K562 (cell line): ENCODE data around the gene PGM3. TPM values are rescaled to one million over a fixed set of nuclear protein-coding genes. Genes with fewer than 3 reads are reported as not detected.

Source experiments
- ADNP ChIP-seq: fragments of 200-800 bp; sonication (Bioruptor generic); IDR thresholded peaks from 2 replicates; pipeline ENCODE4 v1.6.1; 2016; ENCODE audit warnings: missing genetic modification characterization, missing compliant biosample characterization
- BDP1 ChIP-seq: IDR thresholded peaks from 3 replicates; pipeline ENCODE4 v1.6.1; 2011; ENCODE audit not compliant: insufficient read length, insufficient read depth
- CBFB ChIP-seq: sonication (generic); formaldehyde crosslinking; IDR thresholded peaks from 2 replicates; pipeline ENCODE4 v1.4.0; 2020; ENCODE audit warnings: mild to moderate bottlenecking, missing genetic modification reagents
- EWSR1 ChIP-seq: fragments of 450-650 bp; IDR thresholded peaks from 2 replicates; pipeline ENCODE4 v1.6.1; 2018; ENCODE audit warnings: borderline replicate concordance, mild to moderate bottlenecking, low read depth, moderate library complexity; ENCODE audit not compliant: partially characterized antibody
- RBBP5 ChIP-seq: fragments of 200-600 bp; sonication (generic); IDR thresholded peaks from 2 replicates; pipeline ENCODE4 v1.6.1; 2012; ENCODE audit warnings: borderline replicate concordance, mild to moderate bottlenecking, low read length, control low read depth, inconsistent platforms; ENCODE audit not compliant: insufficient read depth, poor library complexity, severe bottlenecking
- RFX7 ChIP-seq: fragments of 250-450 bp; sonication (Bioruptor Pico); IDR thresholded peaks from 2 replicates; pipeline ENCODE4 v1.5.1; 2021; ENCODE audit warnings: mild to moderate bottlenecking
- SAFB2 ChIP-seq: fragments of 200-400 bp; formaldehyde crosslinking; IDR thresholded peaks from 2 replicates; pipeline ENCODE4 v1.6.1; 2018; ENCODE audit warnings: borderline replicate concordance, low read length, low read depth, moderate library complexity; ENCODE audit not compliant: severe bottlenecking
- SPI1 ChIP-seq: IDR thresholded peaks from 2 replicates; pipeline ENCODE4 v1.6.1; 2011; ENCODE audit warnings: low read depth, low read length, control low read depth, borderline replicate concordance
- ZKSCAN1 ChIP-seq: fragments of 150-350 bp; IDR thresholded peaks from 2 replicates; pipeline ENCODE4 v1.6.1; 2016; ENCODE audit warnings: low read depth, low read length
- ZNF507 ChIP-seq: conservative IDR thresholded peaks from 2 replicates; pipeline ENCODE4 v1.6.1; 2017; ENCODE audit warnings: missing genetic modification characterization, missing compliant biosample characterization
- polyA plus RNA-seq, 8 experiments: library from polyadenylated mRNA; depleted of rRNA in 4 of 8; stranded (reverse) in 5 of 8; unstranded in 3 of 8; fragments of >200 nt; fragmentation: Nextera tagmentation in 2 of 8; fragmentation: Illumina TruSeq in 1 of 8; extraction: Ambion mirVana in 2 of 8; extraction: Trizol in 1 of 8; gene quantifications; 2 replicates each; pipeline versions ENCODE4 v1.2.1 to v1.2.3, GENCODE V29; 2011 to 2014; ENCODE audit warnings: inconsistent platforms in 1 of 8, missing spikeins in 1 of 8
- total RNA-seq, 7 experiments: library from RNA; depleted of rRNA in 6 of 7; stranded (reverse); fragments of >200 nt in 6 of 7; fragmentation: Illumina TruSeq in 2 of 7; extraction: Trizol in 2 of 7; gene quantifications; 2 replicates each; pipeline versions ENCODE4 v1.2.1 to v1.2.3, GENCODE V29; 2011 to 2021; ENCODE audit warnings: low replicate concordance in 1 of 7
- TF ChIP-seq, protein P1 (sequence below): fragments of 150-350 bp; conservative IDR thresholded peaks from 2 replicates; pipeline ENCODE4 v1.6.1; 2014; ENCODE audit warnings: low read length
- TF ChIP-seq, protein P2 (sequence below), 2 experiments: fragments of 450-650 bp; formaldehyde crosslinking in 1 of 2; IDR thresholded peaks; 2 replicates each; pipeline versions ENCODE4 v1.4.0 to v1.6.1; 2014 to 2020; ENCODE audit warnings: mild to moderate bottlenecking in 2 of 2, borderline replicate concordance in 1 of 2, low read depth in 1 of 2
- TF ChIP-seq, protein P3 (sequence below), 2 experiments: IDR thresholded peaks; 2 replicates each; pipeline ENCODE4 v1.6.1; 2011; ENCODE audit warnings: borderline replicate concordance in 1 of 2, control low read depth in 1 of 2, low read depth in 1 of 2, low read length in 1 of 2, mild to moderate bottlenecking in 1 of 2, mixed read lengths in 1 of 2, moderate library complexity in 1 of 2; ENCODE audit not compliant: insufficient read depth in 1 of 2, insufficient read length in 1 of 2, poor library complexity in 1 of 2, severe bottlenecking in 1 of 2; ENCODE audit errors: extremely low read depth in 1 of 2

PGM3 gene
- total and polyA plus RNA-seq, 9 of the 15 experiments (the other 6 are each of a cell fraction or from before 2014, with no cell fraction given): 19.1 to 107 (median 50.5) TPM

DNA sequence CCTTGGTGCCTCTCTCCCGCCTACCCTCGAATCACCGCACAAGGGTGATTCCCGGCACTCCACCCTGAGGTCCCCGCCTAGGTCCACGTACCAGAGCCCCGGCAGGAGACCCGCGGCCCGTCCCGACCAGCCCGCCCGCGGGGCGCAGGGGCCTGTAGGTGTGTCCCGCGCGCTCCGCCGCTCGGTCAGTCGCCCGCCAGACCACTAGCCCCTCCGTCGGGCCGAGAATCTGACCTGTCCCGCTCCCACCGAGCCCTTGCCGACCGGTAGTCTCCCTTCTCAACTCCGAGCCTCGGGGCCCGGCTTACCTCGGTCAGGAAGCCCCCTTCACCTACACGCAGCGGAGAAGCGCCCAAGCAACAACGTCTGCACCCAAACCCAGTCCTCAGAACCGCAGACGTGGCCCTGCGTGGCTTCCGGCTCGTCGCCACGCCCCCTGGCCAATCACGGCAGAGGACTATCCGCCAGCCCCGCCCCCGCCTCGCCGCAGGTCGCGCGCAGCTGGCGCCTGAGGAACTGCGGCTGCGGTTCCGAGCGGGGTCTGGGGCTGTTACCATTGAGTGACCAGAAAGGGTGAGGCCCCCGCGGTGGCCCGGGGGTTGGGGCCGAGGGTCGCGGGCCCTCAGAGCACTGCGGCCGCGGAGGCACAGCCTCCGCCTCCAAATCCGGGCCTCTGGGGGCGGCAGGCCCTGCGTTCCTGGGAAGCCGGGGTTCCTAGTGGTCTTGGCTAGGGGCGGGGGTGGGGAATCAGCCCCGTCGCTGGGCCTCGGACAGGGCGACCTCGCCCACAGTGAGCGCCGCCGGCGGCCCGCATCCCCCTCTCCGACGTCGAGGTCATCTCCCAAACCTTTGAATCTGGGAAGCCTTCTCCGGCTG lies at the start of gene PGM3, which contains the start of gene RWDD2A (continued):
- TF ChIP-seq SAFB2 (no peak), ZKSCAN1 (0 out of 2 replicates have a peak, but pooled peaks have one; percentile 18), SPI1 (peak; percentile 37; the same call in 1 of the 2 replicates), RFX7 (CRISPR knock-in tag) (no peak), ZNF507 (tag) (no peak), EWSR1 (no peak), RBBP5 (peak; percentile 70), BDP1 (no peak), ADNP (tag) (no peak), CBFB (0 out of 2 replicates have a peak, but pooled peaks have one; percentile 70)
- TF ChIP-seq, protein P1, sequence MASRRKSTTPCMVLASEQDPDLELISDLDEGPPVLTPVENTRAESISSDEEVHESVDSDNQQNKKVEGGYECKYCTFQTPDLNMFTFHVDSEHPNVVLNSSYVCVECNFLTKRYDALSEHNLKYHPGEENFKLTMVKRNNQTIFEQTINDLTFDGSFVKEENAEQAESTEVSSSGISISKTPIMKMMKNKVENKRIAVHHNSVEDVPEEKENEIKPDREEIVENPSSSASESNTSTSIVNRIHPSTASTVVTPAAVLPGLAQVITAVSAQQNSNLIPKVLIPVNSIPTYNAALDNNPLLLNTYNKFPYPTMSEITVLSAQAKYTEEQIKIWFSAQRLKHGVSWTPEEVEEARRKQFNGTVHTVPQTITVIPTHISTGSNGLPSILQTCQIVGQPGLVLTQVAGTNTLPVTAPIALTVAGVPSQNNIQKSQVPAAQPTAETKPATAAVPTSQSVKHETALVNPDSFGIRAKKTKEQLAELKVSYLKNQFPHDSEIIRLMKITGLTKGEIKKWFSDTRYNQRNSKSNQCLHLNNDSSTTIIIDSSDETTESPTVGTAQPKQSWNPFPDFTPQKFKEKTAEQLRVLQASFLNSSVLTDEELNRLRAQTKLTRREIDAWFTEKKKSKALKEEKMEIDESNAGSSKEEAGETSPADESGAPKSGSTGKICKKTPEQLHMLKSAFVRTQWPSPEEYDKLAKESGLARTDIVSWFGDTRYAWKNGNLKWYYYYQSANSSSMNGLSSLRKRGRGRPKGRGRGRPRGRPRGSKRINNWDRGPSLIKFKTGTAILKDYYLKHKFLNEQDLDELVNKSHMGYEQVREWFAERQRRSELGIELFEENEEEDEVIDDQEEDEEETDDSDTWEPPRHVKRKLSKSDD: no peak
- TF ChIP-seq, protein P2, sequence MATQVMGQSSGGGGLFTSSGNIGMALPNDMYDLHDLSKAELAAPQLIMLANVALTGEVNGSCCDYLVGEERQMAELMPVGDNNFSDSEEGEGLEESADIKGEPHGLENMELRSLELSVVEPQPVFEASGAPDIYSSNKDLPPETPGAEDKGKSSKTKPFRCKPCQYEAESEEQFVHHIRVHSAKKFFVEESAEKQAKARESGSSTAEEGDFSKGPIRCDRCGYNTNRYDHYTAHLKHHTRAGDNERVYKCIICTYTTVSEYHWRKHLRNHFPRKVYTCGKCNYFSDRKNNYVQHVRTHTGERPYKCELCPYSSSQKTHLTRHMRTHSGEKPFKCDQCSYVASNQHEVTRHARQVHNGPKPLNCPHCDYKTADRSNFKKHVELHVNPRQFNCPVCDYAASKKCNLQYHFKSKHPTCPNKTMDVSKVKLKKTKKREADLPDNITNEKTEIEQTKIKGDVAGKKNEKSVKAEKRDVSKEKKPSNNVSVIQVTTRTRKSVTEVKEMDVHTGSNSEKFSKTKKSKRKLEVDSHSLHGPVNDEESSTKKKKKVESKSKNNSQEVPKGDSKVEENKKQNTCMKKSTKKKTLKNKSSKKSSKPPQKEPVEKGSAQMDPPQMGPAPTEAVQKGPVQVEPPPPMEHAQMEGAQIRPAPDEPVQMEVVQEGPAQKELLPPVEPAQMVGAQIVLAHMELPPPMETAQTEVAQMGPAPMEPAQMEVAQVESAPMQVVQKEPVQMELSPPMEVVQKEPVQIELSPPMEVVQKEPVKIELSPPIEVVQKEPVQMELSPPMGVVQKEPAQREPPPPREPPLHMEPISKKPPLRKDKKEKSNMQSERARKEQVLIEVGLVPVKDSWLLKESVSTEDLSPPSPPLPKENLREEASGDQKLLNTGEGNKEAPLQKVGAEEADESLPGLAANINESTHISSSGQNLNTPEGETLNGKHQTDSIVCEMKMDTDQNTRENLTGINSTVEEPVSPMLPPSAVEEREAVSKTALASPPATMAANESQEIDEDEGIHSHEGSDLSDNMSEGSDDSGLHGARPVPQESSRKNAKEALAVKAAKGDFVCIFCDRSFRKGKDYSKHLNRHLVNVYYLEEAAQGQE (IDR thresholded peaks at IDR 0.05; ENCODE audit: borderline replicate concordance): no peak
- TF ChIP-seq, protein P2 (CRISPR knock-in tag; IDR thresholded peaks at IDR 0.05; ENCODE audit: low read depth): peak; percentile 41; the same call in 1 of the 2 replicates
- TF ChIP-seq, protein P3, sequence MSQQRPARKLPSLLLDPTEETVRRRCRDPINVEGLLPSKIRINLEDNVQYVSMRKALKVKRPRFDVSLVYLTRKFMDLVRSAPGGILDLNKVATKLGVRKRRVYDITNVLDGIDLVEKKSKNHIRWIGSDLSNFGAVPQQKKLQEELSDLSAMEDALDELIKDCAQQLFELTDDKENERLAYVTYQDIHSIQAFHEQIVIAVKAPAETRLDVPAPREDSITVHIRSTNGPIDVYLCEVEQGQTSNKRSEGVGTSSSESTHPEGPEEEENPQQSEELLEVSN (IDR thresholded peaks at IDR 0.05; ENCODE audit: borderline replicate concordance in 1 of 2, extremely low read depth in 1 of 2, insufficient read depth in 1 of 2, insufficient read length in 1 of 2, low read depth in 1 of 2, low read length in 1 of 2, poor library complexity in 1 of 2, severe bottlenecking in 1 of 2): peak in 1 of 2 experiments; percentile 20
